Neuronal stem cell (in vitro differentiated cells): Measurements from ENCODE around the gene IKZF2.

Experiments
- DNase-seq: peaks from one replicate; pipeline ENCODE4 v3.0.0-alpha.2; 2013; ENCODE audit warnings: low spot score
- H2AFZ ChIP-seq: one replicate; pipeline ENCODE4 v1.6.1; 2013; ENCODE audit warnings: mild to moderate bottlenecking, low read length, inconsistent platforms
- H2AK5ac ChIP-seq: 2 replicates; pipeline ENCODE4 v1.6.1; 2013; ENCODE audit warnings: low read depth, mild to moderate bottlenecking, inconsistent platforms, low read length, moderate library complexity, mixed read lengths
- H2BK120ac ChIP-seq: 2 replicates; pipeline ENCODE4 v1.6.1; 2013; ENCODE audit warnings: low read depth, mild to moderate bottlenecking, inconsistent platforms, low read length, moderate library complexity, mixed read lengths
- H2BK12ac ChIP-seq: one replicate; pipeline ENCODE4 v1.6.1; 2013; ENCODE audit warnings: low read length, inconsistent platforms
- H2BK15ac ChIP-seq: 2 replicates; pipeline ENCODE4 v1.6.1; 2013; ENCODE audit warnings: mild to moderate bottlenecking, low read length, inconsistent platforms, mixed read lengths
- H2BK5ac ChIP-seq: one replicate; pipeline ENCODE4 v1.6.1; 2013; ENCODE audit warnings: inconsistent platforms, mild to moderate bottlenecking, low read length, moderate library complexity
- H3K14ac ChIP-seq: one replicate; pipeline ENCODE4 v1.6.1; 2013; ENCODE audit warnings: low read length, inconsistent platforms
- H3K18ac ChIP-seq: 2 replicates; pipeline ENCODE4 v1.6.1; 2013; ENCODE audit warnings: low read length, inconsistent platforms
- H3K23ac ChIP-seq: 2 replicates; pipeline ENCODE4 v1.6.1; 2013; ENCODE audit warnings: low read depth, mild to moderate bottlenecking, mixed read lengths, low read length, inconsistent platforms; ENCODE audit not compliant: poor library complexity
- H3K27ac ChIP-seq: replicated peaks from 3 replicates; pipeline ENCODE4 v1.5.1; 2013; ENCODE audit warnings: low read length, inconsistent platforms
- H3K27me3 ChIP-seq, 3 experiments: 2 replicates each; pipeline ENCODE4 v1.6.1; 2013; ENCODE audit warnings: low read length in 3 of 3, mild to moderate bottlenecking in 2 of 3, inconsistent platforms in 1 of 3, low read depth in 1 of 3, mixed read lengths in 1 of 3, moderate library complexity in 1 of 3; ENCODE audit not compliant: control insufficient read depth in 3 of 3, insufficient read depth in 3 of 3
- H3K36me3 ChIP-seq, 2 donors: replicated peaks in 1 of 2; 2 replicates each; pipeline ENCODE4 v1.6.1; 2013; ENCODE audit warnings: low read length in 2 of 2; ENCODE audit not compliant: control insufficient read depth in 2 of 2, insufficient read depth in 2 of 2
- H3K4ac ChIP-seq: 2 replicates; pipeline ENCODE4 v1.6.1; 2013; ENCODE audit warnings: inconsistent platforms, mild to moderate bottlenecking, low read length, moderate library complexity
- H3K4me1 ChIP-seq, 2 donors: 1 replicate in 1 of 2; 2 replicates in 1 of 2; pipeline ENCODE4 v1.6.1; 2013; ENCODE audit warnings: low read length in 2 of 2, low read depth in 1 of 2; ENCODE audit not compliant: control insufficient read depth in 2 of 2, insufficient read depth in 1 of 2
- H3K4me2 ChIP-seq: one replicate; pipeline ENCODE4 v1.6.1; 2013; ENCODE audit warnings: mild to moderate bottlenecking, low read length, inconsistent platforms; ENCODE audit not compliant: insufficient read depth, poor library complexity, severe bottlenecking
- H3K4me3 ChIP-seq, 2 donors: 2 replicates each; pipeline ENCODE4 v1.5.1; 2013; ENCODE audit warnings: low read length in 2 of 2, mild to moderate bottlenecking in 2 of 2, inconsistent platforms in 1 of 2, moderate library complexity in 1 of 2
- H3K79me1 ChIP-seq: one replicate; pipeline ENCODE4 v1.6.1; 2013; ENCODE audit warnings: low read depth, mild to moderate bottlenecking, inconsistent platforms, low read length, moderate library complexity
- H3K9ac ChIP-seq: one replicate; pipeline ENCODE4 v1.6.1; 2013; ENCODE audit warnings: mild to moderate bottlenecking, low read depth, low read length, inconsistent platforms; ENCODE audit not compliant: poor library complexity
- H3K9me3 ChIP-seq, 2 donors: replicated peaks in 1 of 2; 2 replicates each; pipeline versions ENCODE3 to v1.6.1; 2013; ENCODE audit warnings: low read length in 2 of 2, mild to moderate bottlenecking in 2 of 2, inconsistent platforms in 1 of 2, low read depth in 1 of 2, mixed read lengths in 1 of 2, moderate library complexity in 1 of 2; ENCODE audit not compliant: control insufficient read depth in 2 of 2, insufficient read depth in 1 of 2
- H4K8ac ChIP-seq: one replicate; pipeline ENCODE4 v1.6.1; 2013; ENCODE audit warnings: low read depth, mild to moderate bottlenecking, inconsistent platforms, low read length, moderate library complexity
- H4K91ac ChIP-seq: one replicate; pipeline ENCODE4 v1.6.1; 2013; ENCODE audit warnings: low read length, low read depth, mild to moderate bottlenecking, inconsistent platforms; ENCODE audit not compliant: poor library complexity
- WGBS, 2 donors: extraction: QIAGEN DNeasy Blood & Tissue Kit; methylation state at CpG; one replicate each; pipeline ENCODE4 v1.1.7; 2013; ENCODE audit warnings: missing lambda C conversion rate in 2 of 2, mixed read lengths in 1 of 2; ENCODE audit not compliant: insufficient read length in 2 of 2, insufficient replicate concordance in 1 of 2; ENCODE audit errors: extremely low coverage in 2 of 2; 5-methylcytosine and 5-hydroxymethylcytosine counted together

The IKZF2 gene

GRCh38 chr2:213078686-213079085 lies 72.7 kb downstream of the IKZF2 start:
- Histone ChIP-seq H2AFZ (no peak overlapping the region), H2BK12ac (no peak overlapping the region), H4K91ac (no peak overlapping the region), H4K8ac (no peak overlapping the region), H3K27me3 (no peaks in the 10 kb centered on the region), H2AK5ac (no peak overlapping the region), H3K23ac (no peak overlapping the region), H3K9ac (no peak overlapping the region), H3K36me3 (no peaks in the 10 kb centered on the region), H3K79me1 (no peaks in the 10 kb centered on the region), H3K4me1 (no peaks in the 10 kb centered on the region), H2BK120ac (no peak overlapping the region), H3K27ac (no peak overlapping the region), H2BK15ac (no peak overlapping the region), H3K4me2 (no peak overlapping the region), H3K4ac (no peak overlapping the region), H2BK5ac (no peak overlapping the region), H3K4me3 (no peak overlapping the region), H3K14ac (no peak overlapping the region), H3K9me3 (no peaks in the 10 kb centered on the region), H3K18ac (no peak overlapping the region)
- no peak for DNase-seq
- no CpG with 5 or more reads among the region's 1 CpG for WGBS, 2 donors

GRCh38 chr2:213069531-213069930 lies 81.9 kb downstream of the IKZF2 start:
- H3K9ac ChIP-seq = no peak overlapping the region
- no CpG with 5 or more reads among the region's 1 CpG for WGBS, 2 donors
- H3K27ac ChIP-seq = no peak overlapping the region
- H3K4ac ChIP-seq = no peak overlapping the region
- H2AK5ac ChIP-seq = no peak overlapping the region
- no peak overlapping the region for H2BK15ac ChIP-seq
- H2AFZ ChIP-seq = no peak overlapping the region
- H3K4me3 ChIP-seq = no peak overlapping the region
- no peak overlapping the region for H3K23ac ChIP-seq
- H3K9me3 ChIP-seq = no peaks in the 10 kb centered on the region
- H4K8ac ChIP-seq = no peak overlapping the region
- no peak overlapping the region for H2BK5ac ChIP-seq
- no peaks in the 10 kb centered on the region for H3K36me3 ChIP-seq
- no peak overlapping the region for H2BK12ac ChIP-seq
- no peaks in the 10 kb centered on the region for H3K79me1 ChIP-seq
- no peak overlapping the region for H2BK120ac ChIP-seq
- H3K4me1 ChIP-seq = peaks cover 10 to 14% of the 10 kb centered on the region in 2 donors
- H4K91ac ChIP-seq = no peak overlapping the region
- no peak overlapping the region for H3K4me2 ChIP-seq
- DNase-seq = no peak
- H3K18ac ChIP-seq = no peak overlapping the region
- H3K14ac ChIP-seq = no peak overlapping the region
- no peaks in the 10 kb centered on the region for H3K27me3 ChIP-seq

GRCh38 chr2:213068676-213069359 lies 82.6 kb downstream of the IKZF2 start:
- H4K8ac ChIP-seq = no peak overlapping the region
- no peak overlapping the region for H2BK12ac ChIP-seq
- H3K14ac ChIP-seq = no peak overlapping the region
- H3K23ac ChIP-seq = no peak overlapping the region
- H3K4me2 ChIP-seq = no peak overlapping the region
- no peak overlapping the region for H3K4ac ChIP-seq
- H3K4me1 ChIP-seq = peaks cover 10 to 14% of the 10 kb centered on the region in 2 donors
- H3K18ac ChIP-seq = no peak overlapping the region
- no peaks in the 10 kb centered on the region for H3K9me3 ChIP-seq
- no CpG with 5 or more reads among the region's 2 CpGs for WGBS, 2 donors
- no peak overlapping the region for H2BK15ac ChIP-seq
- no peak overlapping the region for H3K9ac ChIP-seq
- no peak overlapping the region for H3K27ac ChIP-seq
- no peaks in the 10 kb centered on the region for H3K36me3 ChIP-seq
- H2BK5ac ChIP-seq = no peak overlapping the region
- H2AK5ac ChIP-seq = no peak overlapping the region
- DNase-seq = no peak
- H3K4me3 ChIP-seq = no peak overlapping the region
- no peak overlapping the region for H2BK120ac ChIP-seq
- no peak overlapping the region for H4K91ac ChIP-seq
- H3K79me1 ChIP-seq = no peaks in the 10 kb centered on the region
- H2AFZ ChIP-seq = no peak overlapping the region
- H3K27me3 ChIP-seq = no peaks in the 10 kb centered on the region

- H2BK120ac ChIP-seq = no peak overlapping the region
- peaks cover 10 to 14% of the 10 kb centered on the region in 2 donors for H3K4me1 ChIP-seq
- H4K91ac ChIP-seq = no peak overlapping the region
- no peak for DNase-seq
- no peaks in the 10 kb centered on the region for H3K27me3 ChIP-seq
- H2BK5ac ChIP-seq = no peak overlapping the region
- no peak overlapping the region for H3K9ac ChIP-seq
- no peaks in the 10 kb centered on the region for H3K36me3 ChIP-seq
- H2BK15ac ChIP-seq = no peak overlapping the region
- H2AFZ ChIP-seq = no peak overlapping the region
- H4K8ac ChIP-seq = no peak overlapping the region
- no peak overlapping the region for H3K18ac ChIP-seq
- no peak overlapping the region for H3K4me2 ChIP-seq
- H3K9me3 ChIP-seq = no peaks in the 10 kb centered on the region
- no peak overlapping the region for H2BK12ac ChIP-seq
- H3K14ac ChIP-seq = no peak overlapping the region
- H3K79me1 ChIP-seq = no peaks in the 10 kb centered on the region
- H3K4ac ChIP-seq = no peak overlapping the region
- H3K27ac ChIP-seq = no peak overlapping the region
- no peak overlapping the region for H2AK5ac ChIP-seq
- H3K23ac ChIP-seq = no peak overlapping the region
- no peak overlapping the region for H3K4me3 ChIP-seq
These were observed 83.5 kb downstream of the IKZF2 start for GRCh38 chr2:213067888-213068287.
